Nucleus accumbens (tissue), 56 donors: Measurements from ENCODE around the gene SAMD11.
"Not testable (repeated sequence)": the region's sequence is repeated elsewhere in the genome, so short reads cannot be mapped to it uniquely, and the experiment has no call there.

Source experiments
- DNase-seq, 56 donors: peaks; one replicate each; lab custom pipeline; 2025; lab: John Stamatoyannopoulos, UW

The SAMD11 gene

DNA sequence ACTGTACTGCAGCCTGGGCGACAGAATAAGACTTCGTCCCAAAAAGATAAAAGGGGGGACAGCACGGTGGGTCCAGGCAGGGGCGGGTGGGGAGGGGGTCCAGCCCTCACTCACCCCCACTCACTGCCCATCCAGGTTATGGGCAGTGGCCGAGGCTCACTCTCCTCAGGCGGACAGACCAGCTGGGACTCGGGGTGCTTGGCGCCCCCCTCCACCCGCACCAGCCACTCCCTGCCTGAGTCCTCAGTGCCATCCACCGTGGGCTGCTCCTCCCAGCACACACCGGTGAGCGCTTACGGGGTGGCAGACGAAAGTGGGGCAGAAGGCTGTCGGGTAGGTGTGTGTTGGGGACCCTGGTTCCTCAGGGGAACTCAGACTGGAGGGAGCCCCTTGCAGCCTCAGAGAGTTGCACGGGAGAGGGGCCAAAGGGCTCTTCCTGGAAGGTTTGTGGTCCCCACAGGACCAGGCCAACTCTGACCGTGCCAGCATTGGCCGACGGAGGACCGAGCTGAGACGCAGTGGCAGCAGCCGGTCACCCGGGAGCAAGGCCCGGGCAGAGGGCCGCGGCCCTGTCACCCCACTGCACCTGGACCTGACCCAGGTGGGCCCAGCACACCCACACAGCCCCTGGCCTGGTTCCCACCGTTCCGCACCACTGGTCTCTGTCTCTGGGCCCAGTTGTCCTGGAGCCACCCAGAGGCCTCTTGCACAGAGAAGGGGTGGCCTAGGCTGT is 49.2 kb downstream of the SAMD11 start:
- no peak for DNase-seq

- DNase-seq = no peak
These were observed 50.0 kb downstream of the SAMD11 start for GRCh38 chr1:973459-974292.

- DNase-seq = no peak
These were observed 50.5 kb downstream of the SAMD11 start for GRCh38 chr1:974293-974640.

DNA sequence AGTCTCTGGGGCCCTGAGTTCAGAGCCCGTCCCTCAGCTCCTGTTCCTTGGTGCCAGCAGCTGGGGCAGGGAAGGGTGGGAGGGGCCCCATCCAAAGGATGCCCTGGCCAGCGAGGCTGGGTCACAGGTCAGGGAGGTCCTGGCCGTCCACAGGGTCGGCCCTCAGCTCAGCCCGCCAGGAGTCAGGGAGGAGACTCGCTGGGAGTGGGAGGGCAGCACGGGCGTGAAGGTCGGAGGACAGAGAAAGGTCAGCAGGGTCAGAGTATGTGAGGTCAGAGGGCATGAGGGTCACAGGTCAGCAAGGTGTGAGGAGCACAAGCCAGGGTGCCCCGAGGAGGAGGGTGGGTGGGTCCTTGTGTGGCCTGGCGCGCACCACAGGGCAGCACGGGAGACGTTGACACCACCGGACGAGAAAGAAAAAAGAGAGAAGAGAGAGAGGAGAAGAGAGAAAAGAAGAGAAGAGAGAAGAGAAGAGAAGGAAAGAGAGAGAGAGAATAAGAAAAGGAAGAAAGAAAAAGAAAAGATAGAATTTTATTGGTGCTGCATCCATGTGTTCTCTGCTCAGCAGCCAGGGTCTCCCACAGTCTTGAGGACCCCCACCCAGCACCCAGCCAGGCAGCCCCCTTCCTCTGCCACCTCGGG is 51.1 kb downstream of the SAMD11 start:
- no peak for DNase-seq

GRCh38 chr1:975365-975764 is 51.6 kb downstream of the SAMD11 start:
- DNase-seq = no peak

DNA sequence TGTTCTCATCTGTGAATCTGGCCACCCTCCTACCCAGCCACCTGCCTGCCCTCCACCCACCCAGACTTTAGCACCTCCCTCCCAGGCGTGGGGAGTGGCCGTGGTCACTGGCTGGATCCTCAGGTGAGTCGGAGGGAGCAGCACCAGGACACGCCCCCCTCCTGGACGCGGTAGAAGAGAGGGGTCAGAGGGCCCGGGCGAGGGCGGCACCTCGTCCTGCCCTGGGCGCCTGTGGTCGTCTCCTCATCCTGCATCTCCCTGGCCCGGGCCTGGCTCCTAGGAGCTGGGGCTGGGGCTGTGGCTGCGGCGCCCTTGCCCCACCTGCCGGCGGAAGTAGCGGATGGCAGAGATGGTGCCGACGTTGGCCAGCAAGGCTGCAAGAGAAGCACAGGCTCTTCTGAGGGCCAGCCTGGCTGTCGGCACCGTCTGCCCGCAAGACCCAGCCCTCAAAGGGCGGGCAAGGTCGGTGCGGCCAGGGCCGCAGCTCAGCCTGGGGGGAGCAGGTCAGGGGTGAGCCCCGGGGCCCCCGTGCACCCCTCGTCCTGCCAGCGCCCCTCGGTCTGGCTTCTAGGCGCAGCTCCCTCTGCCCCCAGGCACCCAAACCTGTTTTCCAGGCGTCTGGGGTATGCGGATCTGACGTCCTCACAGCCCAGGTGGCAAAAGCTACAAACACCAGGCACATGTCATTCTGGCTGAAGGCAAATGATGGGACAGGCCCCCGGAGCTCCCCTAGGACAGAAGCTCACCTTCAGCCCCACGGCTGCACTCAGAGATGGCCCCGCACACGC is 52.4 kb downstream of the SAMD11 start:
- DNase-seq = peak in 8 of 56 donors; percentile 5 to 41 (median 12)

GRCh38 chr1:976791-977190 is 53.1 kb downstream of the SAMD11 start:
- not testable (repeated sequence) for DNase-seq

GRCh38 chr1:978069-978834 is 54.5 kb downstream of the SAMD11 start:
- no peak for DNase-seq

- DNase-seq = no peak
These were observed 55.4 kb downstream of the SAMD11 start for GRCh38 chr1:978835-979743.

GRCh38 chr1:979744-980072 is 56.0 kb downstream of the SAMD11 start:
- no peak for DNase-seq

- no peak for DNase-seq
These were observed 56.4 kb downstream of the SAMD11 start for GRCh38 chr1:980137-980571.

- no peak for DNase-seq
These were observed 57.1 kb downstream of the SAMD11 start for GRCh38 chr1:980602-981395.

- DNase-seq = no peak
These were observed 57.8 kb downstream of the SAMD11 start for GRCh38 chr1:981491-981954.

DNA sequence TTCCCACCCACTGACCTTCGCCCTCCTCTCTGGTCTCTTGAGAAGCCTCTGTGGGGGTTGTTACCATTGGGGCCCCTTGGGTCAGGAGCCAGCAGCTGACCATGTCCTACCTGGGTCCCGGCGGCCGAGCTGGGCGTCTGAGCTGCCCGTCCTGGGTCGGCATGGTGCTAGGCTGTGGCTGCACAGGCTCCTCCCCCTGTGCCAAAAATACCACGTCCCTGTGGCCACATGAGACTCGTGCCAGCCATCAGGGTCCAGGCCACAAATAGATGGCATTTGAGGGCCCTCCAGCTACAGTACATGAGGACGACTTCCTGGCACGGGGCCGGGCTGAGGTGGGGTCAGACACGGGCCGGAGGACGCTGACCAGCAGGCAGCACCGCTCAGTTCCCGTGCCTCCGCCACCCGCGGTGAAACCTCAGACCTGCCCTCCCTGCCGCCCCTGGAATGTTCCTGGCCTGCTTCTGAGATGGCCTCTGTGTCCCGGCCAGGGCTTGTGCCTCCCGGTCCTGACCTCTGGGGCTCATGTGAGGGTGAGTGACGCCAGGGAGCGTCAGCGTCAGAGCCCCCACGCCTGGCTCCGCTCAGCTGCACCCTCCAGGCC is 58.3 kb downstream of the SAMD11 start, which contains the start of gene PERM1:
Gene PERM1, minus strand, starts transcription at position 139 of the 604 bp plus-strand sequence. CDS start 1,064 bp downstream, outside the sequence.
- no peak for DNase-seq

GRCh38 chr1:982765-983436 is 59.2 kb downstream of the SAMD11 start:
- DNase-seq = no peak

DNA sequence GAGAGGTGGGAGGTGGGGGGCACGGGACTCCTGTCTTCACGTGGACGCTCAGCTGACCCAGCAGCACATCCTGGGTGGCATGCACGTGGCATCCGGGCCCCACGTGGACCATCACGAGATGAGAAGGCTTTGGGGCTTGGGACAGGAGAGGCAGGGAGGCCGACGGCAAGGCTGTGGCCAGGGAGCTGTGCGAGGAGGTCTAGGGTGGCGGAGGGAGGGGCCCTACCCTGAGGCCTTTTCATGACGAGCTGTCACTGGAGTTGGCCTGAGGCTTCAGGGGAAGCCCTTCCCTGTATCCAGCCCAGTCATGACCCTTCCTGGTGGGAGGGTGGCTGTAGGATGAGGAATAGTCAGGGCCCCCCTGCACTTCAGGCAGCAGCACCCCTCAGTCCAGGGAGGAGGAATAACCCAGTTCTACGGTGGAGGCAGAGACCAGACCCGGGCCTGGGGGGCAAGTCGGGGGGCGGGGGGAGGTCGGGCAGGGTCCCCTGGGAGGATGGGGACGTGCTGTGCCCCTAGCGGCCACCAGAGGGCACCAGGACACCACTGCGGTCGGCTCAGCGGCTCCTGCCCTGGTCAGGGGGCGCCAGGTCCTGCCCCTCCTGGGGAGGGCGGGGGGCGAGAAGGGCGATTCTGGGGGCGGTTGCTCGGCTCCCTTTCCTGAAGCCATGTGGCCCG is 60.2 kb downstream of the SAMD11 start:
- peak in 28 of 56 donors; percentile 7 to 64 (median 26) for DNase-seq
